HEK293T (cell line): ENCODE results near the gene FAM118A.
"Not testable (repeated sequence)": the region's sequence is repeated elsewhere in the genome, so short reads cannot be mapped to it uniquely, and the experiment has no call there.

ENCODE experiments used
- ARNT ChIP-seq: fragments of 450-650 bp; IDR thresholded peaks from 2 replicates; pipeline ENCODE4 v1.6.1; 2017; ENCODE audit warnings: mild to moderate bottlenecking
- BHLHE40 ChIP-seq: fragments of 450-650 bp; IDR thresholded peaks from 2 replicates; pipeline ENCODE4 v1.6.1; 2016; ENCODE audit warnings: mild to moderate bottlenecking, moderate library complexity, borderline replicate concordance
- FOXA1 ChIP-seq: fragments of 450-650 bp; IDR thresholded peaks from 2 replicates; pipeline ENCODE4 v1.6.1; 2016; ENCODE audit warnings: mild to moderate bottlenecking
- FOXK2 ChIP-seq: fragments of 450-650 bp; IDR thresholded peaks from 2 replicates; pipeline ENCODE4 v1.6.1; 2016; ENCODE audit warnings: mild to moderate bottlenecking
- FOXM1 ChIP-seq: fragments of 450-650 bp; IDR thresholded peaks from 2 replicates; pipeline ENCODE4 v1.6.1; 2017; ENCODE audit warnings: mild to moderate bottlenecking, borderline replicate concordance
- HDGF ChIP-seq: fragments of 450-650 bp; IDR thresholded peaks from 2 replicates; pipeline ENCODE4 v1.6.1; 2017; ENCODE audit warnings: antibody characterized with exemption, borderline replicate concordance
- NFRKB ChIP-seq: fragments of 450-650 bp; IDR thresholded peaks from 2 replicates; pipeline ENCODE4 v1.6.1; 2016; ENCODE audit warnings: mild to moderate bottlenecking, moderate library complexity
- SP1 ChIP-seq: fragments of 450-650 bp; IDR thresholded peaks from 2 replicates; pipeline ENCODE4 v1.6.1; 2017
- SUZ12 ChIP-seq: fragments of 450-650 bp; IDR thresholded peaks from 2 replicates; pipeline ENCODE4 v1.6.1; 2016; ENCODE audit warnings: mild to moderate bottlenecking

- TF ChIP-seq BHLHE40, FOXK2, SP1, HDGF, FOXM1, NFRKB, FOXA1, ARNT, SUZ12: not testable (repeated sequence)
These were observed 18.5 kb downstream of the FAM118A start for GRCh38 chr22:45328261-45328660.
